GM12872 (cell line): ENCODE measurements around the gene KLHL7.

Experiments
- CTCF ChIP-seq: IDR thresholded peaks from 3 replicates; pipeline ENCODE4 v1.5.1; 2011; ENCODE audit warnings: low read depth, mild to moderate bottlenecking, low read length, moderate library complexity; ENCODE audit not compliant: insufficient read depth

The KLHL7 gene

GRCh38 chr7:23098029-23098428, 7.6 kb upstream of the KLHL7 start:
- TF ChIP-seq CTCF, result no peak

- no peak for TF ChIP-seq CTCF
These were observed 7.1 kb upstream of the KLHL7 start for GRCh38 chr7:23098460-23098859.

GRCh38 chr7:23100697-23101096, 4.9 kb upstream of the KLHL7 start:
- no peak for TF ChIP-seq CTCF

- TF ChIP-seq CTCF, result no peak
These were observed 420 bp upstream of the KLHL7 start for GRCh38 chr7:23105086-23105643.

- no peak for TF ChIP-seq CTCF
These were observed 655 bp downstream of the KLHL7 start for GRCh38 chr7:23106057-23106822.

GRCh38 chr7:23106823-23107663, 1.5 kb downstream of the KLHL7 start:
- no peak for TF ChIP-seq CTCF

GRCh38 chr7:23107781-23108180, 2.2 kb downstream of the KLHL7 start:
- TF ChIP-seq CTCF, result no peak
